HepG2 (cell line): Measurements from ENCODE around the gene ZMIZ2. TPM values are rescaled to one million over a fixed set of nuclear protein-coding genes. Genes with fewer than 3 reads are reported as not detected.

Source experiments
- ATAC-seq: fragments of 200-7000 bp; cut with Tn5 transposase; 3 replicates; pipeline ENCODE4 v1.9.1; 2020; ENCODE audit warnings: mild to moderate bottlenecking, moderate library complexity
- BruUV-seq: library from RNA; stranded (reverse); fragments of 400-500 nt; replicated peaks from 2 replicates; lab custom pipeline; 2021; lab: Mats Ljungman, UMichigan
- CTCF ChIA-PET: fragments of 300-600 bp; formaldehyde crosslinking; extraction: SDS; loops from one replicate; lab custom pipeline; 2021; ENCODE audit warnings: low total read pairs, inconsistent platforms, low intra/inter-chr PET ratio; lab: Yijun Ruan, JAX
- POLR2A ChIA-PET: fragments of 350-600 bp; sonication (Branson Sonifier 250); formaldehyde crosslinking; loops from one replicate; lab custom pipeline; 2020; ENCODE audit warnings: antibody characterized with exemption, inconsistent platforms; lab: Yijun Ruan, JAX
- DNase-seq: peaks from one replicate; pipeline ENCODE4 v3.0.0-alpha.2; 2015; ENCODE audit warnings: low spot score
- FAIRE-seq: peaks from 3 replicates; lab custom pipeline; 2011; peaks lifted over from hg19 to GRCh38; lab: Jason Lieb, UNC
- H2AFZ ChIP-seq: one replicate; pipeline ENCODE4 v1.6.1; 2011; ENCODE audit warnings: low read length, inconsistent platforms
- H3K27ac ChIP-seq: fragments of 300-600 bp; 3 replicates; pipeline ENCODE4 v1.8.0; 2011; ENCODE audit warnings: mixed run types, mild to moderate bottlenecking, mixed read lengths, low read length, inconsistent platforms; ENCODE audit not compliant: insufficient read depth; ENCODE audit errors: extremely low read length
- H3K27me3 ChIP-seq, 2 experiments: fragments of 200-600 bp in 1 of 2; 2 replicates in 1 of 2; 3 replicates in 1 of 2; pipeline versions ENCODE4 v1.6.0 to v1.8.0; 2011; ENCODE audit warnings: low read length in 2 of 2, mild to moderate bottlenecking in 2 of 2, moderate library complexity in 2 of 2, inconsistent platforms in 1 of 2; ENCODE audit not compliant: insufficient read depth in 2 of 2, control insufficient read depth in 1 of 2
- H3K36me3 ChIP-seq, 2 experiments: fragments of 200-600 bp in 1 of 2; replicated peaks in 1 of 2; 2 replicates in 1 of 2; 3 replicates in 1 of 2; pipeline versions ENCODE4 v1.5.1 to v1.8.0; 2011; ENCODE audit warnings: low read length in 2 of 2, inconsistent platforms in 1 of 2; ENCODE audit not compliant: insufficient read depth in 2 of 2, control insufficient read depth in 1 of 2
- H3K4me1 ChIP-seq: 2 replicates; pipeline ENCODE4 v1.5.1; 2012; ENCODE audit warnings: low read length, inconsistent platforms; ENCODE audit not compliant: insufficient read depth
- H3K4me2 ChIP-seq: 2 replicates; pipeline ENCODE4 v1.6.0; 2011; ENCODE audit warnings: low read depth, low read length, inconsistent platforms
- H3K4me3 ChIP-seq, 3 experiments: fragments of 200-600 bp in 1 of 3; sonication (generic), shearing (Covaris generic) in 1 of 3; replicated peaks in 1 of 3; 2 replicates each; pipeline ENCODE4 v1.5.1; 2011 to 2016; ENCODE audit warnings: low read length in 3 of 3, inconsistent platforms in 2 of 3, low read depth in 2 of 3, mild to moderate bottlenecking in 2 of 3, control low read depth in 1 of 3, mixed read lengths in 1 of 3; ENCODE audit not compliant: insufficient read depth in 1 of 3
- H3K79me2 ChIP-seq: one replicate; pipeline ENCODE4 v1.6.1; 2011; ENCODE audit warnings: low read length, inconsistent platforms; ENCODE audit not compliant: insufficient read depth
- H3K9ac ChIP-seq: 2 replicates; pipeline ENCODE4 v1.6.0; 2011; ENCODE audit warnings: mild to moderate bottlenecking, low read depth, low read length, inconsistent platforms; ENCODE audit not compliant: insufficient read depth
- H3K9me3 ChIP-seq: 2 replicates; pipeline ENCODE4 v1.5.1; 2012; ENCODE audit warnings: mild to moderate bottlenecking, low read length
- H4K20me1 ChIP-seq: 2 replicates; pipeline ENCODE4 v1.6.0; 2011; ENCODE audit warnings: inconsistent platforms, mild to moderate bottlenecking, low read length, moderate library complexity; ENCODE audit not compliant: insufficient read depth
- AKAP8 ChIP-seq: sonication (generic); formaldehyde crosslinking; IDR thresholded peaks from 2 replicates; pipeline ENCODE4 v1.5.1; 2020; ENCODE audit warnings: mild to moderate bottlenecking, missing genetic modification reagents
- CEBPB ChIP-seq: IDR thresholded peaks from 2 replicates; pipeline ENCODE4 v1.6.1; 2011; ENCODE audit warnings: low read depth, low read length, improper control_type of control experiment, borderline replicate concordance
- FOXA1 ChIP-seq, 2 experiments: fragments of 450-650 bp in 1 of 2; sonication (generic) in 1 of 2; formaldehyde crosslinking in 1 of 2; IDR thresholded peaks; 2 replicates each; pipeline versions ENCODE4 v1.4.0 to v1.6.1; 2016 to 2020; ENCODE audit warnings: missing genetic modification reagents in 1 of 2
- GATA4 ChIP-seq: sonication (generic); IDR thresholded peaks from 2 replicates; pipeline ENCODE4 v1.6.1; 2016; ENCODE audit warnings: antibody characterized with exemption, low read depth, borderline replicate concordance
- HIVEP1 ChIP-seq: sonication (generic); formaldehyde crosslinking; IDR thresholded peaks from 2 replicates; pipeline ENCODE4 v1.4.0; 2020; ENCODE audit warnings: mild to moderate bottlenecking, missing genetic modification reagents
- RFXANK ChIP-seq: IDR thresholded peaks from 2 replicates; pipeline ENCODE4 v1.6.1; 2016
- SAP130 ChIP-seq: IDR thresholded peaks from 2 replicates; pipeline ENCODE4 v1.6.1; 2016; ENCODE audit warnings: low read depth
- SCMH1 ChIP-seq: sonication (generic); formaldehyde crosslinking; IDR thresholded peaks from 2 replicates; pipeline ENCODE4 v1.9.0; 2021; ENCODE audit warnings: missing genetic modification reagents, mild to moderate bottlenecking, borderline replicate concordance
- SIX4 ChIP-seq: sonication (generic); formaldehyde crosslinking; IDR thresholded peaks from 2 replicates; pipeline ENCODE4 v1.4.0; 2020; ENCODE audit warnings: missing genetic modification reagents
- STAG1 ChIP-seq: sonication (generic); formaldehyde crosslinking; IDR thresholded peaks from 2 replicates; pipeline ENCODE4 v1.4.0; 2020; ENCODE audit warnings: missing genetic modification reagents
- ZNF10 ChIP-seq: sonication (generic); formaldehyde crosslinking; IDR thresholded peaks from 2 replicates; pipeline ENCODE4 v1.4.0; 2020; ENCODE audit warnings: mild to moderate bottlenecking, low read depth, missing genetic modification reagents, borderline replicate concordance
- ZNF335 ChIP-seq: sonication (generic); formaldehyde crosslinking; IDR thresholded peaks from 2 replicates; pipeline ENCODE4 v1.4.0; 2020; ENCODE audit warnings: missing genetic modification reagents
- ZNF432 ChIP-seq: sonication (generic); formaldehyde crosslinking; IDR thresholded peaks from 2 replicates; pipeline ENCODE4 v1.5.0; 2020; ENCODE audit warnings: missing genetic modification reagents, mild to moderate bottlenecking, borderline replicate concordance
- WGBS: methylation state at CpG from one replicate; pipeline ENCODE4 v1.1.6; 2017; ENCODE audit warnings: low lambda C conversion rate; 5-methylcytosine and 5-hydroxymethylcytosine counted together
- in situ Hi-C: cut with HindIII; loops from 2 replicates; pipeline ENCODE4 v1.10.0; 2017; ENCODE audit warnings: low pct_unique_long_range_greater_than_20kb; ENCODE audit not compliant: extremely low pct_ligation_motif_present
- intact Hi-C: fragments of 100-400 bp; cut with micrococcal nuclease; formaldehyde crosslinking; loops from one replicate; pipeline ENCODE4 v1.10.0; 2022; ENCODE audit not compliant: unreplicated experiment
- polyA plus RNA-seq, 8 experiments: library from polyadenylated mRNA; depleted of rRNA in 3 of 8; stranded (reverse) in 7 of 8; unstranded in 1 of 8; fragments of >200 nt; fragmentation: Illumina TruSeq in 4 of 8; extraction: Trizol in 4 of 8; gene quantifications; 2 replicates each; pipeline versions ENCODE4 v1.2.1 to v1.2.3, GENCODE V29; 2011 to 2016; ENCODE audit warnings: low read depth in 4 of 8, missing spikeins in 1 of 8, mixed read lengths in 1 of 8; ENCODE audit not compliant: insufficient read depth in 1 of 8
- total RNA-seq, 5 experiments: library from RNA; depleted of rRNA; stranded (reverse); fragments of >200 nt; fragmentation: Illumina TruSeq; extraction: Trizol; gene quantifications; 2 replicates each; pipeline ENCODE4 v1.2.3, GENCODE V29; 2016; ENCODE audit warnings: low read depth in 1 of 5
- TF ChIP-seq, protein P1 (sequence below): sonication (generic); formaldehyde crosslinking; IDR thresholded peaks from 2 replicates; pipeline ENCODE4 v1.4.0; 2020; ENCODE audit warnings: mild to moderate bottlenecking, missing genetic modification reagents
- TF ChIP-seq, protein P2 (sequence below): sonication (generic); formaldehyde crosslinking; IDR thresholded peaks from 2 replicates; pipeline ENCODE4 v1.4.0; 2020; ENCODE audit warnings: missing genetic modification reagents
- TF ChIP-seq, protein P3 (sequence below): sonication (generic); formaldehyde crosslinking; conservative IDR thresholded peaks from 2 replicates; pipeline ENCODE4 v1.4.0; 2020; ENCODE audit warnings: missing genetic modification reagents

ZMIZ2 gene
- total and polyA plus RNA-seq, 2 of the 13 experiments (the other 11 are each of a cell fraction or from before 2014, with no cell fraction given), result 4.9 to 7.9 TPM

DNA sequence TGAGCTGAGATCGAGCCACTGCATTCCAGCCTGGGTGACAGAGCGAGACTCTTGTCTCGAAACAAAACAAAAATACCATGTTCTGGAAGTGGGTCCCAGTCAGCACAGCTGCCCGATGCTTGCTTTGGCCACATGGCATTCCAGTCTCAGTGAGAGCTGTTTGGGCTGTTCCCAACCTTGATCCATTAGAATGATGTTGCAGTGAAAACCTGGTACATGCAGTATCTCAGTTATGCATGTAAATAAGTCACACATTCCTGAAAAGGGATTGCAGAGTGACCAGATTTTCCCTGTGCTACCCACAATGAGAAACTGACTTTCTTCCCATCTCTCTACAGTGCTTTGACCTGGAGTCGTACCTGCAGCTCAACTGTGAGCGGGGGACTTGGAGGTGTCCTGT is 15.4 kb downstream of the ZMIZ2 start (continued):
- TF ChIP-seq AKAP8 (CRISPR knock-in tag) (no peak), ZNF10 (no peak), FOXA1 (IDR thresholded peaks at IDR 0.05) (no peak), FOXA1 (CRISPR knock-in tag; IDR thresholded peaks at IDR 0.05) (no peak), SCMH1 (CRISPR knock-in tag) (no peak), SIX4 (no peak), ZNF432 (CRISPR knock-in tag) (no peak), RFXANK (CRISPR knock-in tag) (no peak)
- TF ChIP-seq, protein P1, sequence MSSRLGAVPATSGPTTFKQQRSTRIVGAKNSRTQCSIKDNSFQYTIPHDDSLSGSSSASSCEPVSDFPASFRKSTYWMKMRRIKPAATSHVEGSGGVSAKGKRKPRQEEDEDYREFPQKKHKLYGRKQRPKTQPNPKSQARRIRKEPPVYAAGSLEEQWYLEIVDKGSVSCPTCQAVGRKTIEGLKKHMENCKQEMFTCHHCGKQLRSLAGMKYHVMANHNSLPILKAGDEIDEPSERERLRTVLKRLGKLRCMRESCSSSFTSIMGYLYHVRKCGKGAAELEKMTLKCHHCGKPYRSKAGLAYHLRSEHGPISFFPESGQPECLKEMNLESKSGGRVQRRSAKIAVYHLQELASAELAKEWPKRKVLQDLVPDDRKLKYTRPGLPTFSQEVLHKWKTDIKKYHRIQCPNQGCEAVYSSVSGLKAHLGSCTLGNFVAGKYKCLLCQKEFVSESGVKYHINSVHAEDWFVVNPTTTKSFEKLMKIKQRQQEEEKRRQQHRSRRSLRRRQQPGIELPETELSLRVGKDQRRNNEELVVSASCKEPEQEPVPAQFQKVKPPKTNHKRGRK (CRISPR knock-in tag), result no peak

DNA sequence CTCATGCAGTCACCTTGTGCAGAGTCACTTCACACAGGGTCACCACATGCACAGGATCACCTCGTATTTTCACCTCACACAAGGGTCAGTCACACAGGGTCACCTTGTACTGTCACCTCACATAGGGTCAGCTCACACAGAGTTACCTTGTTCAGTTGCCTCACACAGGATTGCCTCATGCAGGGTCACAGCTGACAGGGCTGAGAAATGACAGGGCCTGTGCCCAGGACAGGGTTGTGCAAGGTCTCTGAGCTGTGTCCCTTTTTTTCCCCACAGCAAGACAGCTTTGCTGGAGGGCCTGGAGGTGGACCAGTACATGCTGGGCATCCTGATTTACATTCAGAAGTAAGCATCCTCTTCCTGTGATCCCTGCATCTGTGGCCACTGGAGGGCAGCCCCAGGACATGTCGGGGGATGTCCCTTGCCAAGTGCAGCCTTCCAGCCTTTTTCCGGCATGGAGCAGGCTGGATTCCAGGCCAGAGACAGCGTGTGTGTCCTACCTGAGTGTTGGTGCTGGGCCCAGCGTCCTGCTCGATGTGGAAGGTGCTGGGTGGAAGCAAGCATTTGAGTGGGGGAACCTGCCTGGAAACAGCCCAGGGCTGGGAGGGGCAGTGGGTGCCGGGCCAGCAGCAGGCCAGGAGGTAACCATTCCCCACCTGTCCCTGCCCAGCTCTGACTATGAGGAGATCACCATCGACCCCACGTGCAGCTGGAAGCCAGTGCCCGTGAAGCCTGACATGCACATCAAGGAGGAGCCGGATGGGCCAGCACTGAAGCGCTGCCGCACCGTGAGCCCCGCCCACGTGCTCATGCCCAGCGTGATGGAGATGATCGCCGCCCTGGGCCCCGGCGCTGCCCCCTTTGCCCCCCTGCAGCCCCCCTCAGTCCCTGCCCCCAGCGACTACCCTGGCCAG is 16.3 kb downstream of the ZMIZ2 start:
- no peak overlapping the region for H3K9ac ChIP-seq
- H3K27ac ChIP-seq, result no peak overlapping the region
- no peak overlapping the region for H3K4me2 ChIP-seq
- 97% methylated on average over 9 of the region's 22 CpGs for WGBS
- peaks cover 37 to 46% of the 10 kb centered on the region in 2 experiments; a peak in 4 of 5 replicates for H3K36me3 ChIP-seq
- BruUV-seq, result no TSS peak
- CTCF ChIA-PET, result no interaction called here
- H3K79me2 ChIP-seq, result no peaks in the 10 kb centered on the region
- POLR2A ChIA-PET, result no interaction called here
- H3K27me3 ChIP-seq, result no peaks in the 10 kb centered on the region
- DNase-seq (no peak), FAIRE-seq (peak; percentile 37), ATAC-seq (peak; percentile 15)
- in situ Hi-C loops (loop anchor here (25.0 kb wide), 1 partner anchor 178 kb away; the partner anchor contains the start of gene TMED4), intact Hi-C loops (no loop called here)
- no peak overlapping the region for H2AFZ ChIP-seq
- H3K4me1 ChIP-seq, result peaks cover 24% of the 10 kb centered on the region
- H3K4me3 ChIP-seq, result no peak overlapping the region
- no peaks in the 10 kb centered on the region for H4K20me1 ChIP-seq
- H3K9me3 ChIP-seq, result no peaks in the 10 kb centered on the region
- TF ChIP-seq GATA4, result no peak
- TF ChIP-seq, protein P2, sequence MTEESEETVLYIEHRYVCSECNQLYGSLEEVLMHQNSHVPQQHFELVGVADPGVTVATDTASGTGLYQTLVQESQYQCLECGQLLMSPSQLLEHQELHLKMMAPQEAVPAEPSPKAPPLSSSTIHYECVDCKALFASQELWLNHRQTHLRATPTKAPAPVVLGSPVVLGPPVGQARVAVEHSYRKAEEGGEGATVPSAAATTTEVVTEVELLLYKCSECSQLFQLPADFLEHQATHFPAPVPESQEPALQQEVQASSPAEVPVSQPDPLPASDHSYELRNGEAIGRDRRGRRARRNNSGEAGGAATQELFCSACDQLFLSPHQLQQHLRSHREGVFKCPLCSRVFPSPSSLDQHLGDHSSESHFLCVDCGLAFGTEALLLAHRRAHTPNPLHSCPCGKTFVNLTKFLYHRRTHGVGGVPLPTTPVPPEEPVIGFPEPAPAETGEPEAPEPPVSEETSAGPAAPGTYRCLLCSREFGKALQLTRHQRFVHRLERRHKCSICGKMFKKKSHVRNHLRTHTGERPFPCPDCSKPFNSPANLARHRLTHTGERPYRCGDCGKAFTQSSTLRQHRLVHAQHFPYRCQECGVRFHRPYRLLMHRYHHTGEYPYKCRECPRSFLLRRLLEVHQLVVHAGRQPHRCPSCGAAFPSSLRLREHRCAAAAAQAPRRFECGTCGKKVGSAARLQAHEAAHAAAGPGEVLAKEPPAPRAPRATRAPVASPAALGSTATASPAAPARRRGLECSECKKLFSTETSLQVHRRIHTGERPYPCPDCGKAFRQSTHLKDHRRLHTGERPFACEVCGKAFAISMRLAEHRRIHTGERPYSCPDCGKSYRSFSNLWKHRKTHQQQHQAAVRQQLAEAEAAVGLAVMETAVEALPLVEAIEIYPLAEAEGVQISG (CRISPR knock-in tag), result no peak
- no peak for TF ChIP-seq HIVEP1 (CRISPR knock-in tag)
- TF ChIP-seq STAG1 (CRISPR knock-in tag), result peak; percentile 58
- TF ChIP-seq SAP130 (CRISPR knock-in tag), result no peak
- TF ChIP-seq CEBPB, result peak; percentile 90
- TF ChIP-seq, protein P3, sequence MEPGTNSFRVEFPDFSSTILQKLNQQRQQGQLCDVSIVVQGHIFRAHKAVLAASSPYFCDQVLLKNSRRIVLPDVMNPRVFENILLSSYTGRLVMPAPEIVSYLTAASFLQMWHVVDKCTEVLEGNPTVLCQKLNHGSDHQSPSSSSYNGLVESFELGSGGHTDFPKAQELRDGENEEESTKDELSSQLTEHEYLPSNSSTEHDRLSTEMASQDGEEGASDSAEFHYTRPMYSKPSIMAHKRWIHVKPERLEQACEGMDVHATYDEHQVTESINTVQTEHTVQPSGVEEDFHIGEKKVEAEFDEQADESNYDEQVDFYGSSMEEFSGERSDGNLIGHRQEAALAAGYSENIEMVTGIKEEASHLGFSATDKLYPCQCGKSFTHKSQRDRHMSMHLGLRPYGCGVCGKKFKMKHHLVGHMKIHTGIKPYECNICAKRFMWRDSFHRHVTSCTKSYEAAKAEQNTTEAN, result no peak
- no peak for TF ChIP-seq ZNF335 (CRISPR knock-in tag)
